ENCODE measurements around the gene APOBEC4. TPM values are rescaled to one million over a fixed set of nuclear protein-coding genes. Genes with fewer than 3 reads are reported as not detected.
A peak's percentile ranks its signal among the peaks of the same experiment; 100 is the strongest.
"Not testable (repeated sequence)": the region's sequence is repeated elsewhere in the genome, so short reads cannot be mapped to it uniquely, and the experiment has no call there.

The APOBEC4 gene
- total RNA-seq, 4 donors from 2014 or later: not detected

DNA sequence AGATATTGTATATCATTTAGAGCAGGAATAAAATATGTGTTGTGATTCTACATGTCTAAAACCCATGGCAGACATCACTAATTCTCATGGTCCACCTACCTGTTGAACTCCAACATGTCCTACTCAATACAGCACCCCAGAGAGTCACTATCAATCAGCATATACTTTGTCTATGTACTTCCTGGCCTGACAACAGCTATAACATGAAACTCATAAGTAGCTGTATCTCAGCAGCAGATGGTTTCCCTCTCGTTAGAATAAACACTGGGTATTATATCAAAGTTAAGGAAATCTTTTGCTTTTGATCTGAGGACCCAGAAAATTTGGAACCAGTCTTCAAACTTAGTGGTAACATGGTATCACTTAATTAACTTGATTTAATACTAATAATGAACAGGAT is 33.3 kb downstream of the APOBEC4 start:
- Histone ChIP-seq H3K9me3 (no peaks in the 10 kb centered on the region), H3K4me3 (no peak overlapping the region), H3K27ac (no peak overlapping the region), H3K36me3 (peaks cover 13% of the 10 kb centered on the region), H3K27me3 (no peaks in the 10 kb centered on the region), H3K4me1 (peaks cover 10% of the 10 kb centered on the region)
- DNase-seq (ENCODE audit: low spot score in 2 of 2): no peak
- no peak for TF ChIP-seq POLR2AphosphoS5 (IDR thresholded peaks at IDR 0.05)
- TF ChIP-seq EP300 (IDR thresholded peaks at IDR 0.05): no peak
- TF ChIP-seq, protein P1, sequence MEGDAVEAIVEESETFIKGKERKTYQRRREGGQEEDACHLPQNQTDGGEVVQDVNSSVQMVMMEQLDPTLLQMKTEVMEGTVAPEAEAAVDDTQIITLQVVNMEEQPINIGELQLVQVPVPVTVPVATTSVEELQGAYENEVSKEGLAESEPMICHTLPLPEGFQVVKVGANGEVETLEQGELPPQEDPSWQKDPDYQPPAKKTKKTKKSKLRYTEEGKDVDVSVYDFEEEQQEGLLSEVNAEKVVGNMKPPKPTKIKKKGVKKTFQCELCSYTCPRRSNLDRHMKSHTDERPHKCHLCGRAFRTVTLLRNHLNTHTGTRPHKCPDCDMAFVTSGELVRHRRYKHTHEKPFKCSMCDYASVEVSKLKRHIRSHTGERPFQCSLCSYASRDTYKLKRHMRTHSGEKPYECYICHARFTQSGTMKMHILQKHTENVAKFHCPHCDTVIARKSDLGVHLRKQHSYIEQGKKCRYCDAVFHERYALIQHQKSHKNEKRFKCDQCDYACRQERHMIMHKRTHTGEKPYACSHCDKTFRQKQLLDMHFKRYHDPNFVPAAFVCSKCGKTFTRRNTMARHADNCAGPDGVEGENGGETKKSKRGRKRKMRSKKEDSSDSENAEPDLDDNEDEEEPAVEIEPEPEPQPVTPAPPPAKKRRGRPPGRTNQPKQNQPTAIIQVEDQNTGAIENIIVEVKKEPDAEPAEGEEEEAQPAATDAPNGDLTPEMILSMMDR (IDR thresholded peaks at IDR 0.05): no peak
- no peak for TF ChIP-seq POLR2A (IDR thresholded peaks at IDR 0.05)
- 59% methylated on average over 1 of the region's 1 CpG for WGBS

DNA sequence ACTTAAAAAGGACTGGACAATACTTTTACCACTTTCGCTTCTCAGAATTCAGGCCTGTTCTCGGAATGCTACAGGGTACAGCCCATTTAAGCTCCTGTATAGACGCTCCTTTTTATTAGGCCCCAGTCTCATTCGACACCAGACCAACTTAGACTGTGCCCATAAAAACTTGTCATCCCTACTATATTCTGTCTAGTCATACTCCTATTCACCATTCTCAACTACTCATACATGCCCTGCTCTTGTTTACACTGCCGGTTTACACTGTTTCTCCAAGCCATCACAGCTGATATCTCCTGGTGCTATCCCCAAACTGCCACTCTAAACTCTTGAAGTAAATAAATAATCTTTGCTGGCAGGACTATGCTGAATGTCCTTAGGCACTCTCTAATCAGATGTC is 34.9 kb downstream of the APOBEC4 start:
- 93% methylated on average over 5 of the region's 5 CpGs for WGBS
- H3K27ac ChIP-seq; H3K27me3 ChIP-seq; H3K36me3 ChIP-seq; H3K9me3 ChIP-seq; H3K4me1 ChIP-seq; DNase-seq (ENCODE audit: low spot score in 2 of 2); H3K4me3 ChIP-seq: not testable (repeated sequence)

DNA sequence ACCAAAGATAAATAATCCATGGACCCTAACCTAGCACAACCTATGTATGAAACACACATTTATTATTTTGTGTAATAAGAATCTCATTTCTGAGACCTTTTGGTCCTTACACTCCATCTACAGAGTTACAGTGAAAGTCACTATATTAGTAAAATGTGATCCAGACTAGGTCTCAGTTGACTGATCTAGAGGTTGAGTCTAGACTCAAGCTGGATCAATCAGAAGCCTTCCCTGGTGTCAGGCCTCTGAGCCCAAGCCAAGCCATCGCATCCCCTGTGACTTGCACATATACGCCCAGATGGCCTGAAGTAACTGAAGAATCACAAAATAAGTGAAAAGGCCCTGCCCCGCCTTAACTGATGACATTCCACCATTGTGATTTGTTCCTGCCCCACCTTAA is 40.1 kb downstream of the APOBEC4 start:
- not testable (repeated sequence) for H3K27me3 ChIP-seq; H3K9me3 ChIP-seq; DNase-seq (ENCODE audit: low spot score in 2 of 2); H3K27ac ChIP-seq; H3K36me3 ChIP-seq; H3K4me3 ChIP-seq
- H3K4me1 ChIP-seq: peaks cover 19% of the 10 kb centered on the region
- 81% methylated on average over 3 of the region's 3 CpGs for WGBS

DNA sequence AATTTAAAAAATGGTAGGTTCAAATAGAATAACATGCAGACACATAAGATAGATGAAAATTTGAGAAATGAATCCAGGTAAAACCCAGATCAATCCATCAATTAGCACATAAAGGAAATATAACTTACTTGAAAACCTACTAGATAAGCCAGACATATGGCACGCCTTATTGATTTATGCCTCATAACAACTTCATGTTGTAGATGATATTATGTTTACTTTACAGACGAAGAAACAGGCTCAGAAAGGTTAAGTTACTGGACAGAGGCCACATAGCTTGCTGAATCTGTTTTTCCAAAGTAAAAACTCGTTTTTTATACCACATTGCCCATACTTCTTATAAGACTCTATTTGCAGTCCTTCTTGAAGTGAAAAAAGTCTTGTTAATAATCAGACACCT is 40.7 kb downstream of the APOBEC4 start:
- H3K9me3 ChIP-seq: no peaks in the 10 kb centered on the region
- TF ChIP-seq POLR2A (IDR thresholded peaks at IDR 0.05) (no peak), EP300 (IDR thresholded peaks at IDR 0.05) (no peak), POLR2AphosphoS5 (IDR thresholded peaks at IDR 0.05) (no peak)
- TF ChIP-seq, protein P1 (IDR thresholded peaks at IDR 0.05): no peak
- 70% methylated on average over 3 of the region's 3 CpGs for WGBS
- H3K27ac ChIP-seq: no peak overlapping the region
- H3K4me3 ChIP-seq: no peak overlapping the region
- H3K36me3 ChIP-seq: no peaks in the 10 kb centered on the region
- DNase-seq (ENCODE audit: low spot score in 2 of 2): no peak
- no peaks in the 10 kb centered on the region for H3K27me3 ChIP-seq
- H3K4me1 ChIP-seq: peaks cover 19% of the 10 kb centered on the region

DNA sequence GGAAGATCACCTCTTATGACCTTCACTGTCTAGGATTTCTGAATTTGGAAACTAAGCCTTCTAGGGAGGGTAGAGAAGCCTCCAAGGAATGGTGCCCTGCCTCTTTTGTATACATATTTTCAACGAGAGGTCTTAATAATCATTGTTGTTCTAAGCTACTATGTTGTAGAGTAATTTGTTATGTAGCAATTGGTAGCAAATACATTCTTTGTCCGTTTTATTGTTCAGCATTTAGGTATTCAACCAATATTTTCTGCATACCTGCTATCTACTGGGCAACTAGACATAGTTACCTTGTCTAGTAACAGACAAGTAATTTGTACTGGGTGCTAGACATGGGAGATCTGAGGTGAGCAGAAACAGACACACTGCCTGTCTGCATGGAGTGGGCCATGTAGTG is 42.1 kb downstream of the APOBEC4 start:
- no peak for TF ChIP-seq POLR2A (IDR thresholded peaks at IDR 0.05)
- TF ChIP-seq POLR2AphosphoS5 (IDR thresholded peaks at IDR 0.05): no peak
- TF ChIP-seq EP300 (IDR thresholded peaks at IDR 0.05): no peak
- TF ChIP-seq, protein P1 (IDR thresholded peaks at IDR 0.05): no peak
- DNase-seq (ENCODE audit: low spot score in 2 of 2): no peak
- Histone ChIP-seq H3K27ac (no peak overlapping the region), H3K9me3 (no peaks in the 10 kb centered on the region), H3K4me3 (no peak overlapping the region), H3K36me3 (no peaks in the 10 kb centered on the region), H3K4me1 (peaks cover 19% of the 10 kb centered on the region), H3K27me3 (no peaks in the 10 kb centered on the region)
- WGBS: 74% methylated on average over 2 of the region's 2 CpGs

DNA sequence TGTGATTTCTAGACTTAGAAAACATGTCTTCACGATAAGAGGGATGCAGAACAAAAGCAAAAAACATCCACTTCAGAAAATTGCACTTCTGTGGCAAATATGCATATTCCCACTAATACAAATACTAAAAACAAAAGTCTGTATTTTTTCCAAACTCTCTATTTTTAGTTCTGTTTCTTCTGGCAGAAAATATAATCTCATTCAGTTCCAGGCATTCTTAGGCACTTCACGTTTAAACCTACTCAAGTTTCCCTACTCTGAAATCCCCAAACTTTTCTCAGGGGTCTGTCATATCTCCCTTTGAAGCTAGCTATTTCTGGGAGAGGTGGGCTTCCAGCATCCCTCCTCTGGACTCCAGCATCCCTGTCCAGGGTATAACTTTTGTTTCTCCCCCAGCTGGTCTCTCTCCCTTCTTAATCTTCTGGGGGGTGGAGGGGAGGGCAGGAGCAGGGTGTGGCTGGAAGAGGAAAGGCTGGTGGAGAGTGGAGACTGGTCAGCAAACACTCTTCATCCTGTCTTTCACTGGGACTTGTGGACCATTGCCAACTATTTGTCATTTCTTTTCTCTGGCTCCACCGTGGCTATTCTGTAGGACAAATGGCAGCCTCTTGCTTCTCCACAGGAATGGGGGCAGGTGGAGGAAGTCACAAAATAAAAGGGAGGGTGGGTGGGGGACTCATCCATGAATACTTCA is 43.2 kb downstream of the APOBEC4 start:
- Histone ChIP-seq H3K36me3 (no peaks in the 10 kb centered on the region), H3K4me1 (peaks cover 19% of the 10 kb centered on the region), H3K27me3 (no peaks in the 10 kb centered on the region), H3K27ac (peak overlapping the region; percentile 61), H3K9me3 (no peaks in the 10 kb centered on the region), H3K4me3 (no peak overlapping the region)
- TF ChIP-seq POLR2A (IDR thresholded peaks at IDR 0.05): no peak
- TF ChIP-seq, protein P1 (IDR thresholded peaks at IDR 0.05): no peak
- no peak for TF ChIP-seq EP300 (IDR thresholded peaks at IDR 0.05)
- TF ChIP-seq POLR2AphosphoS5 (IDR thresholded peaks at IDR 0.05): no peak
- DNase-seq (ENCODE audit: low spot score in 2 of 2): no peak
- WGBS: 28% methylated on average over 3 of the region's 3 CpGs

All from suprapubic skin (tissue), 4 donors.